Keratinocyte (primary cell): Measurements from ENCODE around the gene SCAND1.

Experiments
- EZH2 ChIP-seq: IDR thresholded peaks from one replicate; pipeline ENCODE4 v1.6.1; 2012; ENCODE audit warnings: inconsistent platforms, mild to moderate bottlenecking, low read length, moderate library complexity
- TF ChIP-seq, protein P1 (sequence below), 3 experiments: IDR thresholded peaks in 1 of 3; conservative IDR thresholded peaks in 1 of 3; optimal IDR thresholded peaks in 1 of 3; 2 replicates in 2 of 3; 3 replicates in 1 of 3; pipeline versions ENCODE3 to v1.5.1; 2011; ENCODE audit warnings: low read length in 3 of 3, mild to moderate bottlenecking in 3 of 3, moderate library complexity in 2 of 3, control low read depth in 1 of 3, inconsistent platforms in 1 of 3; ENCODE audit not compliant: insufficient read depth in 2 of 3; ENCODE audit errors: extremely low read depth in 1 of 3

GRCh38 chr20:35939264-35939663 lies 15.0 kb downstream of the SCAND1 start:
- TF ChIP-seq, protein P1, sequence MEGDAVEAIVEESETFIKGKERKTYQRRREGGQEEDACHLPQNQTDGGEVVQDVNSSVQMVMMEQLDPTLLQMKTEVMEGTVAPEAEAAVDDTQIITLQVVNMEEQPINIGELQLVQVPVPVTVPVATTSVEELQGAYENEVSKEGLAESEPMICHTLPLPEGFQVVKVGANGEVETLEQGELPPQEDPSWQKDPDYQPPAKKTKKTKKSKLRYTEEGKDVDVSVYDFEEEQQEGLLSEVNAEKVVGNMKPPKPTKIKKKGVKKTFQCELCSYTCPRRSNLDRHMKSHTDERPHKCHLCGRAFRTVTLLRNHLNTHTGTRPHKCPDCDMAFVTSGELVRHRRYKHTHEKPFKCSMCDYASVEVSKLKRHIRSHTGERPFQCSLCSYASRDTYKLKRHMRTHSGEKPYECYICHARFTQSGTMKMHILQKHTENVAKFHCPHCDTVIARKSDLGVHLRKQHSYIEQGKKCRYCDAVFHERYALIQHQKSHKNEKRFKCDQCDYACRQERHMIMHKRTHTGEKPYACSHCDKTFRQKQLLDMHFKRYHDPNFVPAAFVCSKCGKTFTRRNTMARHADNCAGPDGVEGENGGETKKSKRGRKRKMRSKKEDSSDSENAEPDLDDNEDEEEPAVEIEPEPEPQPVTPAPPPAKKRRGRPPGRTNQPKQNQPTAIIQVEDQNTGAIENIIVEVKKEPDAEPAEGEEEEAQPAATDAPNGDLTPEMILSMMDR (optimal IDR thresholded peaks at IDR 0.05 in 1 of 3, IDR thresholded peaks at IDR 0.05 in 1 of 3, conservative IDR thresholded peaks at IDR 0.05 in 1 of 3; ENCODE audit: extremely low read depth in 1 of 3, insufficient read depth in 2 of 3, low read length in 3 of 3) = no peak
- no peak for TF ChIP-seq EZH2
